T1000 (cell line): Measurements from ENCODE around the gene HECA.
"Not testable (repeated sequence)": the region's sequence is repeated elsewhere in the genome, so short reads cannot be mapped to it uniquely, and the experiment has no call there.

Source experiments
- DNase-seq: peaks from one replicate; lab custom pipeline; 2025; ENCODE audit warnings: mixed read lengths; lab: John Stamatoyannopoulos, UW

The HECA gene

GRCh38 chr6:139135578-139136545 lies 982 bp downstream of the HECA start:
- no peak for DNase-seq

- no peak for DNase-seq
Measured at GRCh38 chr6:139137706-139138105, 2.8 kb downstream of the HECA start.

- DNase-seq = not testable (repeated sequence)
Measured at GRCh38 chr6:139140854-139141253, 6.0 kb downstream of the HECA start.

- no peak for DNase-seq
Measured at GRCh38 chr6:139142262-139142661, 7.4 kb downstream of the HECA start.

- DNase-seq = no peak
Measured at GRCh38 chr6:139143111-139143510, 8.2 kb downstream of the HECA start.

GRCh38 chr6:139144490-139145085 lies 9.7 kb downstream of the HECA start:
- no peak for DNase-seq

GRCh38 chr6:139145661-139146060 lies 10.8 kb downstream of the HECA start:
- no peak for DNase-seq

- DNase-seq = no peak
Measured at GRCh38 chr6:139146317-139146726, 11.4 kb downstream of the HECA start.

- DNase-seq = no peak
Measured at GRCh38 chr6:139147628-139148027, 12.7 kb downstream of the HECA start.

- no peak for DNase-seq
Measured at GRCh38 chr6:139148557-139149235, 13.8 kb downstream of the HECA start.

- DNase-seq = no peak
Measured at GRCh38 chr6:139149383-139149782, 14.5 kb downstream of the HECA start.

- no peak for DNase-seq
Measured at GRCh38 chr6:139150920-139151319, 16.0 kb downstream of the HECA start.

- no peak for DNase-seq
Measured at GRCh38 chr6:139151425-139152087, 16.7 kb downstream of the HECA start.

- no peak for DNase-seq
Measured at GRCh38 chr6:139152088-139152891, 17.4 kb downstream of the HECA start.

GRCh38 chr6:139152892-139153271 lies 18.0 kb downstream of the HECA start:
- DNase-seq = no peak

GRCh38 chr6:139153855-139154254 lies 19.0 kb downstream of the HECA start:
- DNase-seq = no peak

- DNase-seq = no peak
Measured at GRCh38 chr6:139154881-139155547, 20.1 kb downstream of the HECA start.

- no peak for DNase-seq
Measured at GRCh38 chr6:139156102-139156501, 21.2 kb downstream of the HECA start.

GRCh38 chr6:139156551-139156950 lies 21.7 kb downstream of the HECA start:
- no peak for DNase-seq

- DNase-seq = not testable (repeated sequence)
Measured at GRCh38 chr6:139157086-139157485, 22.2 kb downstream of the HECA start.

GRCh38 chr6:139159016-139159415 lies 24.1 kb downstream of the HECA start:
- no peak for DNase-seq
